GM12878 (cell line): Measurements from ENCODE around the gene NANOS1. TPM values are rescaled to one million over a fixed set of nuclear protein-coding genes. Genes with fewer than 3 reads are reported as not detected.

Experiments used
- ATAC-seq: fragments of 200-7000 bp; cut with Tn5 transposase; 3 replicates; pipeline ENCODE4 v1.9.1; 2020; ENCODE audit warnings: mild to moderate bottlenecking, moderate library complexity
- BruUV-seq: library from RNA; stranded (reverse); fragments of 400-500 nt; replicated peaks from 2 replicates; lab custom pipeline; 2021; lab: Mats Ljungman, UMichigan
- CTCF ChIA-PET: fragments of 300-600 bp; sonication (Branson Sonifier 250); formaldehyde crosslinking; extraction: SDS; loops from one replicate; lab custom pipeline; 2021; ENCODE audit warnings: inconsistent platforms; lab: Yijun Ruan, JAX
- POLR2A ChIA-PET: fragments of 350-600 bp; formaldehyde crosslinking; extraction: SDS; loops from one replicate; lab custom pipeline; 2021; ENCODE audit warnings: inconsistent platforms; lab: Charles Lee
- RAD21 ChIA-PET: fragments of 300-600 bp; sonication (Branson Sonifier 250); formaldehyde crosslinking; loops from one replicate; lab custom pipeline; 2023; ENCODE audit warnings: antibody characterized with exemption; ENCODE audit not compliant: unreplicated experiment; lab: Charles Lee
- SMC1A ChIA-PET: fragments of 300-600 bp; sonication (Branson Sonifier 250); formaldehyde crosslinking; loops from one replicate; lab custom pipeline; 2023; ENCODE audit not compliant: unreplicated experiment, uncharacterized antibody; lab: Charles Lee
- DNase-seq: peaks from one replicate; pipeline ENCODE4 v3.0.0-alpha.2; 2011; ENCODE audit warnings: low read depth, low spot score
- FAIRE-seq: peaks from 3 replicates; lab custom pipeline; 2011; peaks lifted over from hg19 to GRCh38; lab: Jason Lieb, UNC
- H2AFZ ChIP-seq: 2 replicates; pipeline ENCODE4 v1.6.0; 2011; ENCODE audit warnings: low read depth, low read length, control low read depth; ENCODE audit not compliant: control insufficient read depth
- H3K27ac ChIP-seq: 2 replicates; pipeline ENCODE4 v1.5.1; 2011; ENCODE audit warnings: control low read depth; ENCODE audit not compliant: control insufficient read depth, insufficient read depth
- H3K27me3 ChIP-seq, 2 experiments: replicated peaks in 1 of 2; 2 replicates each; pipeline versions ENCODE4 v1.6.0 to v1.6.1; 2011; ENCODE audit warnings: low read length in 1 of 2; ENCODE audit not compliant: control insufficient read depth in 2 of 2, insufficient read depth in 2 of 2
- H3K36me3 ChIP-seq, 2 experiments: 2 replicates each; pipeline ENCODE4 v1.5.1; 2011; ENCODE audit warnings: low read length in 1 of 2; ENCODE audit not compliant: control insufficient read depth in 2 of 2, insufficient read depth in 2 of 2
- H3K4me1 ChIP-seq: 2 replicates; pipeline ENCODE4 v1.6.1; 2011; ENCODE audit warnings: mild to moderate bottlenecking, low read length, moderate library complexity, mixed read lengths; ENCODE audit not compliant: control insufficient read depth, insufficient read depth
- H3K4me2 ChIP-seq: 2 replicates; pipeline ENCODE4 v1.6.0; 2011; ENCODE audit warnings: control low read depth; ENCODE audit not compliant: control insufficient read depth, insufficient read depth
- H3K4me3 ChIP-seq: fragments of 200-600 bp; sonication (generic); 2 replicates; pipeline ENCODE4 v1.5.1; 2016
- H3K79me2 ChIP-seq: 2 replicates; pipeline ENCODE4 v1.6.0; 2011; ENCODE audit warnings: low read length; ENCODE audit not compliant: control insufficient read depth, insufficient read depth
- H3K9ac ChIP-seq: 2 replicates; pipeline ENCODE4 v1.8.0; 2011; ENCODE audit warnings: low read length, control low read depth, mixed read lengths; ENCODE audit not compliant: control insufficient read depth, insufficient read depth
- H3K9me3 ChIP-seq: replicated peaks from 3 replicates; pipeline ENCODE4 v1.5.1; 2011; ENCODE audit warnings: mild to moderate bottlenecking, low read length; ENCODE audit not compliant: control insufficient read depth, insufficient read depth
- H4K20me1 ChIP-seq: 2 replicates; pipeline ENCODE4 v1.6.0; 2011; ENCODE audit not compliant: control insufficient read depth, insufficient read depth
- BMI1 ChIP-seq: fragments of 450-650 bp; IDR thresholded peaks from 2 replicates; pipeline ENCODE4 v1.6.1; 2016; ENCODE audit warnings: mild to moderate bottlenecking, moderate library complexity, borderline replicate concordance
- DPF2 ChIP-seq: fragments of 450-650 bp; IDR thresholded peaks from 2 replicates; pipeline ENCODE4 v1.6.1; 2017; ENCODE audit warnings: mild to moderate bottlenecking
- ESRRA ChIP-seq: IDR thresholded peaks from 2 replicates; pipeline ENCODE4 v1.6.1; 2012; ENCODE audit warnings: mild to moderate bottlenecking, low read length, improper control_type of control experiment
- LARP7 ChIP-seq: fragments of 450-650 bp; IDR thresholded peaks from 2 replicates; pipeline ENCODE4 v1.6.1; 2017; ENCODE audit warnings: mild to moderate bottlenecking
- MEF2A ChIP-seq: IDR thresholded peaks from 2 replicates; pipeline ENCODE4 v1.6.1; 2011; ENCODE audit warnings: low read depth, mild to moderate bottlenecking, low read length, moderate library complexity; ENCODE audit not compliant: insufficient read depth
- SMAD5 ChIP-seq: IDR thresholded peaks from 2 replicates; pipeline ENCODE4 v1.6.1; 2016; ENCODE audit warnings: antibody characterized with exemption, low read depth
- ZNF217 ChIP-seq: fragments of 450-650 bp; IDR thresholded peaks from 2 replicates; pipeline ENCODE4 v1.6.1; 2017; ENCODE audit warnings: antibody characterized with exemption, mild to moderate bottlenecking
- ZNF622 ChIP-seq: fragments of 450-650 bp; IDR thresholded peaks from 2 replicates; pipeline ENCODE4 v1.6.1; 2017; ENCODE audit warnings: mild to moderate bottlenecking, inconsistent platforms
- WGBS: methylation state at CpG from one replicate; pipeline ENCODE4 v1.1.6; 2016; ENCODE audit warnings: low lambda C conversion rate; ENCODE audit not compliant: insufficient replicate concordance, insufficient coverage; ENCODE audit errors: missing lambda C conversion rate; 5-methylcytosine and 5-hydroxymethylcytosine counted together
- in situ Hi-C: fragments of 300-500 bp; cut with MboI; formaldehyde crosslinking; loops from 9 replicates; pipeline ENCODE4 v1.14.3; 2018; ENCODE audit warnings: mixed read lengths
- intact Hi-C: fragments of 100-400 bp; cut with micrococcal nuclease; formaldehyde crosslinking; loops from one replicate; pipeline ENCODE4 v1.14.2; 2022; ENCODE audit not compliant: unreplicated experiment
- polyA plus RNA-seq, 11 experiments: library from polyadenylated mRNA; depleted of rRNA in 4 of 11; unstranded in 6 of 11; stranded (reverse) in 5 of 11; fragments of >200 nt; fragmentation: Nextera tagmentation in 4 of 11; fragmentation: Illumina TruSeq in 1 of 11; extraction: Ambion mirVana in 4 of 11; extraction: Trizol in 1 of 11; gene quantifications; 1 replicate in 1 of 11; 2 replicates in 10 of 11; pipeline versions ENCODE4 v1.2.1 to v1.2.3, GENCODE V29; 2011 to 2016; ENCODE audit warnings: inconsistent platforms in 2 of 11, missing spikeins in 2 of 11, low read depth in 1 of 11
- total RNA-seq, 4 experiments: library from RNA; depleted of rRNA in 3 of 4; stranded (reverse); fragments of >200 nt in 3 of 4; fragmentation: Illumina TruSeq in 1 of 4; extraction: Trizol in 1 of 4; gene quantifications; 2 replicates each; pipeline versions ENCODE4 v1.2.1 to v1.2.3, GENCODE V29; 2013 to 2021
- TF ChIP-seq, protein P1 (sequence below): IDR thresholded peaks from 2 replicates; pipeline ENCODE4 v1.6.1; 2011; ENCODE audit warnings: low read depth, low read length, improper control_type of control experiment, borderline replicate concordance
- TF ChIP-seq, protein P2 (sequence below), 3 experiments: IDR thresholded peaks in 2 of 3; conservative IDR thresholded peaks in 1 of 3; 2 replicates each; pipeline ENCODE4 v1.5.1; 2011; ENCODE audit warnings: low read depth in 3 of 3, low read length in 3 of 3, mild to moderate bottlenecking in 3 of 3, control low read depth in 2 of 3, moderate library complexity in 2 of 3, inconsistent platforms in 1 of 3, mixed read lengths in 1 of 3; ENCODE audit not compliant: control insufficient read depth in 2 of 3, insufficient read depth in 1 of 3; ENCODE audit errors: extremely low read depth in 1 of 3
- TF ChIP-seq, protein P3 (sequence below): IDR thresholded peaks from 2 replicates; pipeline ENCODE4 v1.6.1; 2012; ENCODE audit warnings: low read depth, low read length, improper control_type of control experiment
- TF ChIP-seq, protein P4 (sequence below): fragments of 450-650 bp; IDR thresholded peaks from 2 replicates; pipeline ENCODE4 v1.6.1; 2017; ENCODE audit warnings: borderline replicate concordance
- TF ChIP-seq, protein P5 (sequence below): IDR thresholded peaks from 2 replicates; pipeline ENCODE4 v1.6.1; 2012; ENCODE audit warnings: improper control_type of control experiment, low read depth, low read length; ENCODE audit not compliant: insufficient replicate concordance

Gene NANOS1
- total and polyA plus RNA-seq, 10 of the 15 experiments (the other 5 are each of a cell fraction or from before 2014, with no cell fraction given), result 0.03 to 0.55 (median 0.28) TPM; not detected in 2

- no peak for TF ChIP-seq MEF2A
- TF ChIP-seq, protein P1, sequence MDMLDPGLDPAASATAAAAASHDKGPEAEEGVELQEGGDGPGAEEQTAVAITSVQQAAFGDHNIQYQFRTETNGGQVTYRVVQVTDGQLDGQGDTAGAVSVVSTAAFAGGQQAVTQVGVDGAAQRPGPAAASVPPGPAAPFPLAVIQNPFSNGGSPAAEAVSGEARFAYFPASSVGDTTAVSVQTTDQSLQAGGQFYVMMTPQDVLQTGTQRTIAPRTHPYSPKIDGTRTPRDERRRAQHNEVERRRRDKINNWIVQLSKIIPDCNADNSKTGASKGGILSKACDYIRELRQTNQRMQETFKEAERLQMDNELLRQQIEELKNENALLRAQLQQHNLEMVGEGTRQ, result no peak
- no peak for TF ChIP-seq DPF2
- no peak for TF ChIP-seq ESRRA
- TF ChIP-seq ZNF217, result no peak
- TF ChIP-seq, protein P2, sequence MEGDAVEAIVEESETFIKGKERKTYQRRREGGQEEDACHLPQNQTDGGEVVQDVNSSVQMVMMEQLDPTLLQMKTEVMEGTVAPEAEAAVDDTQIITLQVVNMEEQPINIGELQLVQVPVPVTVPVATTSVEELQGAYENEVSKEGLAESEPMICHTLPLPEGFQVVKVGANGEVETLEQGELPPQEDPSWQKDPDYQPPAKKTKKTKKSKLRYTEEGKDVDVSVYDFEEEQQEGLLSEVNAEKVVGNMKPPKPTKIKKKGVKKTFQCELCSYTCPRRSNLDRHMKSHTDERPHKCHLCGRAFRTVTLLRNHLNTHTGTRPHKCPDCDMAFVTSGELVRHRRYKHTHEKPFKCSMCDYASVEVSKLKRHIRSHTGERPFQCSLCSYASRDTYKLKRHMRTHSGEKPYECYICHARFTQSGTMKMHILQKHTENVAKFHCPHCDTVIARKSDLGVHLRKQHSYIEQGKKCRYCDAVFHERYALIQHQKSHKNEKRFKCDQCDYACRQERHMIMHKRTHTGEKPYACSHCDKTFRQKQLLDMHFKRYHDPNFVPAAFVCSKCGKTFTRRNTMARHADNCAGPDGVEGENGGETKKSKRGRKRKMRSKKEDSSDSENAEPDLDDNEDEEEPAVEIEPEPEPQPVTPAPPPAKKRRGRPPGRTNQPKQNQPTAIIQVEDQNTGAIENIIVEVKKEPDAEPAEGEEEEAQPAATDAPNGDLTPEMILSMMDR (IDR thresholded peaks at IDR 0.05 in 2 of 3, conservative IDR thresholded peaks at IDR 0.05 in 1 of 3; ENCODE audit: control insufficient read depth in 2 of 3, extremely low read depth in 1 of 3, insufficient read depth in 1 of 3, low read depth in 3 of 3, low read length in 3 of 3), result no peak
- TF ChIP-seq, protein P3, sequence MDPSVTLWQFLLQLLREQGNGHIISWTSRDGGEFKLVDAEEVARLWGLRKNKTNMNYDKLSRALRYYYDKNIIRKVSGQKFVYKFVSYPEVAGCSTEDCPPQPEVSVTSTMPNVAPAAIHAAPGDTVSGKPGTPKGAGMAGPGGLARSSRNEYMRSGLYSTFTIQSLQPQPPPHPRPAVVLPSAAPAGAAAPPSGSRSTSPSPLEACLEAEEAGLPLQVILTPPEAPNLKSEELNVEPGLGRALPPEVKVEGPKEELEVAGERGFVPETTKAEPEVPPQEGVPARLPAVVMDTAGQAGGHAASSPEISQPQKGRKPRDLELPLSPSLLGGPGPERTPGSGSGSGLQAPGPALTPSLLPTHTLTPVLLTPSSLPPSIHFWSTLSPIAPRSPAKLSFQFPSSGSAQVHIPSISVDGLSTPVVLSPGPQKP, result no peak
- no peak for TF ChIP-seq BMI1
- TF ChIP-seq ZNF622, result no peak
These were observed 36.3 kb upstream of the NANOS1 start (continued) for GRCh38 chr10:118993214-118993613.

GRCh38 chr10:118994321-118994720 is 35.2 kb upstream of the NANOS1 start:
- H3K27me3 ChIP-seq, result peaks cover 2 to 9% of the 10 kb centered on the region in 2 experiments; a peak in 3 of 4 replicates
- ChIA-PET SMC1A (no interaction called here), CTCF (no interaction called here), POLR2A (no interaction called here), RAD21 (interaction anchor here (1.6 kb wide), 1 partner anchor 12 kb away, joined by 3 read pairs; no protein-coding TSS in a partner anchor)
- no peaks in the 10 kb centered on the region; the same call in 2 of the 3 replicates for H3K9me3 ChIP-seq
- TF ChIP-seq LARP7, result no peak
- TF ChIP-seq, protein P4, sequence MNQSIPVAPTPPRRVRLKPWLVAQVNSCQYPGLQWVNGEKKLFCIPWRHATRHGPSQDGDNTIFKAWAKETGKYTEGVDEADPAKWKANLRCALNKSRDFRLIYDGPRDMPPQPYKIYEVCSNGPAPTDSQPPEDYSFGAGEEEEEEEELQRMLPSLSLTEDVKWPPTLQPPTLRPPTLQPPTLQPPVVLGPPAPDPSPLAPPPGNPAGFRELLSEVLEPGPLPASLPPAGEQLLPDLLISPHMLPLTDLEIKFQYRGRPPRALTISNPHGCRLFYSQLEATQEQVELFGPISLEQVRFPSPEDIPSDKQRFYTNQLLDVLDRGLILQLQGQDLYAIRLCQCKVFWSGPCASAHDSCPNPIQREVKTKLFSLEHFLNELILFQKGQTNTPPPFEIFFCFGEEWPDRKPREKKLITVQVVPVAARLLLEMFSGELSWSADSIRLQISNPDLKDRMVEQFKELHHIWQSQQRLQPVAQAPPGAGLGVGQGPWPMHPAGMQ, result no peak
- TF ChIP-seq, protein P5, sequence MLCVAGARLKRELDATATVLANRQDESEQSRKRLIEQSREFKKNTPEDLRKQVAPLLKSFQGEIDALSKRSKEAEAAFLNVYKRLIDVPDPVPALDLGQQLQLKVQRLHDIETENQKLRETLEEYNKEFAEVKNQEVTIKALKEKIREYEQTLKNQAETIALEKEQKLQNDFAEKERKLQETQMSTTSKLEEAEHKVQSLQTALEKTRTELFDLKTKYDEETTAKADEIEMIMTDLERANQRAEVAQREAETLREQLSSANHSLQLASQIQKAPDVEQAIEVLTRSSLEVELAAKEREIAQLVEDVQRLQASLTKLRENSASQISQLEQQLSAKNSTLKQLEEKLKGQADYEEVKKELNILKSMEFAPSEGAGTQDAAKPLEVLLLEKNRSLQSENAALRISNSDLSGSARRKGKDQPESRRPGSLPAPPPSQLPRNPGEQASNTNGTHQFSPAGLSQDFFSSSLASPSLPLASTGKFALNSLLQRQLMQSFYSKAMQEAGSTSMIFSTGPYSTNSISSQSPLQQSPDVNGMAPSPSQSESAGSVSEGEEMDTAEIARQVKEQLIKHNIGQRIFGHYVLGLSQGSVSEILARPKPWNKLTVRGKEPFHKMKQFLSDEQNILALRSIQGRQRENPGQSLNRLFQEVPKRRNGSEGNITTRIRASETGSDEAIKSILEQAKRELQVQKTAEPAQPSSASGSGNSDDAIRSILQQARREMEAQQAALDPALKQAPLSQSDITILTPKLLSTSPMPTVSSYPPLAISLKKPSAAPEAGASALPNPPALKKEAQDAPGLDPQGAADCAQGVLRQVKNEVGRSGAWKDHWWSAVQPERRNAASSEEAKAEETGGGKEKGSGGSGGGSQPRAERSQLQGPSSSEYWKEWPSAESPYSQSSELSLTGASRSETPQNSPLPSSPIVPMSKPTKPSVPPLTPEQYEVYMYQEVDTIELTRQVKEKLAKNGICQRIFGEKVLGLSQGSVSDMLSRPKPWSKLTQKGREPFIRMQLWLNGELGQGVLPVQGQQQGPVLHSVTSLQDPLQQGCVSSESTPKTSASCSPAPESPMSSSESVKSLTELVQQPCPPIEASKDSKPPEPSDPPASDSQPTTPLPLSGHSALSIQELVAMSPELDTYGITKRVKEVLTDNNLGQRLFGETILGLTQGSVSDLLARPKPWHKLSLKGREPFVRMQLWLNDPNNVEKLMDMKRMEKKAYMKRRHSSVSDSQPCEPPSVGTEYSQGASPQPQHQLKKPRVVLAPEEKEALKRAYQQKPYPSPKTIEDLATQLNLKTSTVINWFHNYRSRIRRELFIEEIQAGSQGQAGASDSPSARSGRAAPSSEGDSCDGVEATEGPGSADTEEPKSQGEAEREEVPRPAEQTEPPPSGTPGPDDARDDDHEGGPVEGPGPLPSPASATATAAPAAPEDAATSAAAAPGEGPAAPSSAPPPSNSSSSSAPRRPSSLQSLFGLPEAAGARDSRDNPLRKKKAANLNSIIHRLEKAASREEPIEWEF, result no peak
- TF ChIP-seq SMAD5, result no peak
- no peak overlapping the region for H3K4me3 ChIP-seq
- H3K36me3 ChIP-seq, result no peaks in the 10 kb centered on the region
- no peak overlapping the region for H3K9ac ChIP-seq
- no peaks in the 10 kb centered on the region for H3K79me2 ChIP-seq
- intact Hi-C loops, result no loop called here
- H2AFZ ChIP-seq, result no peak overlapping the region
- no peak overlapping the region for H3K27ac ChIP-seq
- DNase-seq (no peak), FAIRE-seq (no peak), ATAC-seq (no peak)
- in situ Hi-C loops, result no loop called here
- H3K4me1 ChIP-seq, result no peaks in the 10 kb centered on the region
- BruUV-seq, result no TSS peak
- 0% methylated on average over 2 of the region's 2 CpGs for WGBS
- H4K20me1 ChIP-seq, result no peaks in the 10 kb centered on the region
- no peak overlapping the region for H3K4me2 ChIP-seq
